ENCODE measurements around the gene SHH.

The SHH gene

DNA sequence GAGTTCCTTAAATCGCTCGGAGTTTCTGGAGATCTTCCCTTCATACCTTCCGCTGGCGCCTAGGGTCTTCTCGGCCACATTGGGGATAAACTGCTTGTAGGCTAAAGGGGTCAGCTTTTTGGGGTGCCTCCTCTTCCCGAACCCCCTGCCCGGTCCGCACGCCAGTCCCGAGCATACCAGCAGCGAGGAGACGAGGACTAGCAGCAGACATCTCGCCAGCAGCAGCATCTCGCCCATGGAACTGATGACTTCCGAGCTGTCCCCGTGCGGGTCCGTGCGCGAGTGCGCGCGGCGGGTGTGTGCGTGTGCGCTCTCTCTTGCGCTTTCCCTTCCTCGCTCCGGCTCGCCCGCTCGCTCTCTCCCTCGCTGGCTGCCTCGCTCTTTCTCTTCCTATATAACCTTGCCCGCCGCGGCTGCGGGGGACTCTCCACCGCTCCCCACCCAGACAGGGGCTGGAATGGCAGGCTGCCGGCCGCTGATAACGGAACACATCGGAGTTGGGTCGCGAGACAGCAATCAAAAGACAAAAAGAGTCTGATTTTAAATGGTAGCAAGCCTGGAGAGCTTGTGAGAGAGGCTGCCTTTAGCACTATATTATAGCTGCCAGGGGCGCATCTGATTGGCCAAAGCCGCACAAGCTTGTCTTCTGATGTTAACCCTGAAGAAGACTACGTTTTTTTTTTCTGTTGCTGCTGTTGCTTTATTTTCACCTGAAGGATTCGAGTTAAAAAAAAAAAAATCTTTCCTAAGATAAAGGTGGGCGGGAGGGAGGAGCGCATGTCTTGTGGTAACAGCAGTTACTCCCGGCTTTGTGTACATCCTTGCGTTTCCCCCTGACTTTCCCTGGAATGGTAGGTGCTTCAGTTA is at the start of gene SHH:
Gene SHH, minus strand, starts transcription at position 569 of the 867 bp plus-strand sequence. Its CDS starts 341 bp downstream, at position 228.
- DNase-seq, result no peak

DNA sequence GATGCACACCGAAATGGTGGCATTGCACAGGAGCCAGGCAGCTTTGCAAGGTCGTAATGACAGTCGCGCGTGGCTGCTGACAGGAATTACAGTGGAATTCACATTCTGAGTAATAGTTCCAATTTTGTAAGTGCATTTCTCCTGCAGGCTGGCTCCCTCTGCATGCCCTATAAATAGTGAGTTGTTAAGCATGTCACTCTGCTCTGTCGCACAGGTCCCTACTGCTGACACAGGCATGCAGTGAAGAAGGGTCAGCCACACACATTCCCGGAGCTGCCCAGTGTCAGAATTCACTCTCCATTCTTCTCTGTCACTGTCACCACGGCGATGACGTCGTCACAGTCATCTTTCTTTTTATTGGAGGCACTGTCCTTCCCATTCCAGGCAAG is 49.2 kb upstream of the SHH start:
- peak; percentile 9 for DNase-seq

DNA sequence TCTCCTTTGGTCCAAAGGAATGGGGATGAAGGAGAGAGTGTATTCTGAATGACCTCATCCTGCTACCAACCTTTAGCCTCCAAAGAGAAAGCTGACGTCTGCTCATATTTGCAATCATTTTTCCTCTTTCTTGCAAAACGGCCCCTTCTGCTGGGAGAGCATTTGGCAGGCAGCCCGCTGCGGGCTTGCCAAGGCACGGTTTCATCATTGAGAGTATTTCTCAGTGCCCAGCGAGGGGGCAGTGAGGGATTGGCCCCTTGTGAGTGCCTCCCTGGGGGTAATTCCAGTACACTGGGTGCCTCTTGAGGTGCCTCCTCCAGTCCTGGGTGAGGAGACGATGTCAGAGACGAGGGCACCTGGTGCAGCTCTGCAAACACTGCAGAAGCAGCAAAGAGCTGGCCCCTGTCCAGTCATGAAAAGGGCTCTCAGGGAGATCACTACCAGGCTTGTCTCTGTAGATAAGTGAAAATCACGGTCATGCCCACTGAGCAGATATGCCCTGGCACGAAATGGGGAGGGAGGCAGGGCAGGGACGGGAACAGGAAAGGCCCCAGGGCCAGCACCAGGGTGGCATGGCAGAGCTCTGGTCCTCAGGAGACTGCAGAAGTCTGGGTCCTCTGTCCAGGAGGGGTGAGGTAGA is 48.7 kb upstream of the SHH start:
- peak; percentile 36 for DNase-seq

DNA sequence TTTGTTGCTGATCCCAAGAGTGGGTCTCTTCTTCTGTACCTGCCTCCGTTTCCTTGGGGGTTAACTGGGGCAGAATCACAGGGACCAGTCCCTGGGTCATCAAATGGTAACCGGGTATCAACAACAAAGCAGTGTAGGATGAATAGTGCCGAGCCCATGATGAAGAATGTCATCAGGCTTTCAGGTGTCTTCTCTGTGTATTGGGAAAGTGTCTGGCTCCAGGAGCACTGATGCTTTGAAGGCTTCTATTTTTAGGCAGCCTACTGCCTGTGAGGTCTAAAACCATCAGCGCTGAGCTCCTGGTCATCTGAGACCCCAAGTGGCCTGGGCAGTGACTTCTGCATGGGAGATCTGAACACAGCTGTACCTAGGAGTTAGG is 48.2 kb upstream of the SHH start:
- peak; percentile 7 for DNase-seq

DNA sequence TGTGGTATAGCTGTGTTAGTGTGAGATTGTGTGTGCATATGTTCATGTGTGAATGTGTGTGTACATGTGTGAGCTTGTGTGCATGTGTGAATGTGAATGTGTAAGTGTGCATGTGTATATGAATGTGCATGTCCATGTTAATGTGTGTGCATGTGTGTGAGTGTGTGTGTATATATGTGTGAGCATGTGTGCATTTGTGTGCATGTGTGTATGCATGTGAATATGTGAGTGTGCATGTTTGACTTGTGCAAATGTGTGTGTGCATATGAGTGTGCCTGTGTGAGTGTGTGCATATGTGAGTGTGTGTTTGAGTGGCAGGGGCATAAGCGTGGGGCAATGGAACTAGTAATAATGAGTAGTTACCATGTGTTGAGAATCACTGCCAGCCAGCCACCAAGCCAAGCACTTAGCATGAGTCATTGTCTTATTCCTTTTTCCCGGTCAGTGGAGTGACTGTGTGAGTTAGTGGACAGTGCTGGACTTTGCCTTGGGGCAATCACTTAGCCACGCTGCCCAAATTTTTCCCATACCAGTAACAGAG is 46.3 kb upstream of the SHH start:
- DNase-seq, result peak; percentile 23

DNA sequence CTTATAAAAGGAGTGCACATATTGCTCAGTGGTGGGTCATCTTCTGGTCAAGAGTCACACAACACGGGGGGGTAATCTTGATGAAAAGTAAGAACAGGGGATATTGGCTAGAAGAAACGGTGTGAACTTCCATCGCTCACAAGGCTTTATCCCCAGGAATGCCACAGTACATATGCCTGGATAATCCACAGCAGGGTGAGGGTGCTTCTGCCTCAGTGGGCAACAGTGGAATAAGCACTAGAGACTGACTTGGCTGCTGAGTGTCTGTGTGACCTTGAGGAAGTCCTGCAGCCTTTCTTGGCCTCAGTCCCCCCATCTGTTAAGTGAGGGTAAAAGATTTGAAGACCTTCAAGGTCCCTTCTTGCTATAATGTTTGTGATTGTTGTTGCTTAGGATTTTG is 44.9 kb upstream of the SHH start:
- peak; percentile 17 for DNase-seq

DNA sequence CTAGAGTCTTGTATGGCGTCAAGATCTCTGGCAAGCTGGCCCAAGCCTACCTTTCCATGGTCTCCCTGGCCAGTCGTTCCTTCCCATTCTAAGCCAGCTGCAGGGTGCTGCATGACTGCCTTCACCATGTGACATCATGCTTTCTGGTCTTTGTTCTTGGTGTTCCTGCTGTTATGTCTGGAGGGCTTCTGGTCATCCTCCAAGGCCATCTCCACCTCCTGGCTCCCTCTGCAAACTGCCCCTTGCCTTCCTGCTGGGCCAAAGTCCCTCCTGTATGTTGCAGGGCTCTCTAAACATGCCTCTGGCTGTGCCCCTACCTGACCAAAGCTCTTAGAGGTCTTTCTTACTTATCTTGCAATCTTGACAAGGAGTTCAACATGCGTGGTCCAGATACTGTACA is 44.4 kb upstream of the SHH start:
- DNase-seq, result peak; percentile 34

DNA sequence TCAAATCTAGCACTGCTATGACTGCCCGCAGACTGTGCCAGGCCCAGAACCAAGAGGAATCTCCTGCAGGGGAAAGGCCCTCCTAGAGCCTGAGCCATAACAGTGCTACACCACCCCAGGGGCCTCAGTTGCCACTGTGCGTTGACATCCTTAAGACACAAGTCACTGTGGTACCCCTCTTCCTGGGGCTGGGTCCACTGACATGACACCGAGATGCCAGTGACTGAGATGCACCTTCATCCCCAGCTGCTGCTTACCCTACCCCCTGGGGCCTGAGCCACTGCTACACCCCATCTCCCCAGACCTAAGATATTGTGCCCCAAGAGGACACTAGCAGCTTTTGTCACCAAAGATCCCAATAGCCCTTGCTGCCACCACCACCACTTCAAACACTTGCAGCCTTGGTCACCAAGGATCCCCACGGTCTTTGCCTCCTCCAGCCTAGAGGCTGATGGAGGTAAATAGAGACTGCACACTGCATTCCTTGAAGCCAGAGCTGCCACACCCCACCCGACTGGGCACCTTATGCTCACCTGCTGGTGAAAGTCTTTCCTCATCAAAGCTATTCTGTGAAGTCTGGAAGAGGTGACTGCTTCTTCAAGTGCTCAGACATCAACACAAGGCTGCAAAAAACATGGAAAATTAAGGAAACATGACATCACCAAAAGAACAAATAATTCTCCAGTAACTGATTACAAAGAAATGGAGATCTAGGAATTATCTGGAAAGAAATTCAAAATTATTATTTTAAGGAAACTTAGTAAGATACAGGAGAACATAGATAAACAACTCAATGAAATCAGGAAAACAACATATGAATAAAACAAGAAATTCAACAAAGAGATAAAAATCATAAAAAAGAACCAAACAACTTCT is 40.4 kb upstream of the SHH start:
- no peak for DNase-seq

DNA sequence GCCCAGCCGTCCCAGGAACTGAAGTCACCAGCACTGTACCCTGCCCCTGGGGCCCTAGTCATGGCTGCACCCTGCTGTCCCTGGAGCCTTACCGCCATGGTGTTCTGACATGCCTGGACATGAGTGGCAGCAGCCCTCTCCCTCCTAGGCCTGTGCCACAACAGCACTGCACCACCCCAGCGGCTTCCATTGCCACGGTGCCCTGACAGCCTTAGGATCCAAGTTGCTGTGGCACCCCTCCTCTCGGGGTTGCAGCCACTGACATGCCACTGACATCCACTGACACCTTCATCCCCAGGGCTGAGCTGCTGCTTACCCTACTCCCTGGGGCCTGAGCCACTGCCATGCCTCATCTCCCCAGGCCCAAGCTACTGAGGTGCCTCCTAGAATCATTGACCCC is 39.6 kb upstream of the SHH start:
- DNase-seq, result peak; percentile 19

DNA sequence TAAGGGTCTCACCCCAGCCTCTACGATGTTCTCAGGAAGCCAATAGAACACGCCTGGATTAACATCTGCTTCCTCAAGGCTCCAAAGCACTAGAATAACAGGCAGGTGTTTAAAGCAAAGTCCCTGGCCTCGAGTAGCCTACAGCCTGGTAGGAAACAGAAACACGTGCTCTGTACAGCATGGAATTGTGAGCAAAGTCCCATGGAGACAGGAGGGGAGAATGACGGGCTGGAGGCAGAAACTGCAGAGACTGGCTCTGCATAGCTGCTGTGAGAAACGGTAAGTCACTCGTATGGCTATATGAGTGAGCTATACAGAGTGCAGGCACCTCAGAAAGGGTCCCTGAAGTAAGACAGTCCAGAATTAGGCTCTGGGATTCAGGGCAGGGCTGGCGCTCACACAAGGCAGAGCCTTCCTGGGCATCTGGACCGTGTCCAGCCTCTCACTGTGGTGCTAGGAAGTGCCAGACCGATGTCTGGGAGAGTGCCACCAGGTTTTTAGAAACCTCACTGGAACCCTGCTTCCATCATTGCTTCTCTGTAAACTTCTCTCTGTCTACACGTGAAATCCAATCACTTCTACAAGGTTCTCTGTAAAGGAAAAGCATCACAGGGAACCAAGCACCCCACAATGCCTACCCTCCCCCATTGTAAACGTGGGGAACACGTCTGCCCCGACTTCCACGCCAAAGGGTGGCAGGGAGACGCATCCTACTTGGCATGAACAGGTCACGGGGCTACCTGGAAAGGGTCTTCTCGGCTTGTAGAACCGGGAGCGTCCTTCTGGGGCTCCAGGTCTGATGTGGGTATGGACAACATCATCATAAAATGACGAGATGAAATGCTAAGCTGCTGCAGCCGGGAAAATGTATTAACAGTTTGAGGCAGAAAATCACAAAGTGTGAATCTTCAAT is 38.8 kb upstream of the SHH start:
- peak; percentile 11 for DNase-seq

DNA sequence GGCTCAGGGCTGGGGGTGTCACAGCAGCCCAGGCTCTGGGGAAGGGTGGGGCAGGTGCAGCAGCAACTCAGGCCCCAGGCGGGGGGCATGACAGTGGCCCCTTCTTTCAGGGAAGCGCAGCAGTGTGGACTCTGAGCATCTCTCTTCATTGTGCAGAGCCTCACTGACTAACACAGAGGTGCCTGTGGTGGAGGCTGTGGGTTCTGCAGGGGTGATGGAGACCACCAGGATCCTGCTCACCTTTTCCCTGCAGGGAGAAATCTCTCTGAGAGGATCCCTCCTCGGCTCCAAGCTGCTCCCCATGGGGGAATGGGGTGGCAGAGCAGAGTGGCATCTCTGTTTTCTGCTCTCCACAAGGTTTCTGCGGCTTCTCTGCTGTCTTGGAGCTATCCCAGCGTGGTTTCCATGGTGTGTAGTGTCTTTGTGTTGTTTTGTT is 37.8 kb upstream of the SHH start:
- no peak for DNase-seq

DNA sequence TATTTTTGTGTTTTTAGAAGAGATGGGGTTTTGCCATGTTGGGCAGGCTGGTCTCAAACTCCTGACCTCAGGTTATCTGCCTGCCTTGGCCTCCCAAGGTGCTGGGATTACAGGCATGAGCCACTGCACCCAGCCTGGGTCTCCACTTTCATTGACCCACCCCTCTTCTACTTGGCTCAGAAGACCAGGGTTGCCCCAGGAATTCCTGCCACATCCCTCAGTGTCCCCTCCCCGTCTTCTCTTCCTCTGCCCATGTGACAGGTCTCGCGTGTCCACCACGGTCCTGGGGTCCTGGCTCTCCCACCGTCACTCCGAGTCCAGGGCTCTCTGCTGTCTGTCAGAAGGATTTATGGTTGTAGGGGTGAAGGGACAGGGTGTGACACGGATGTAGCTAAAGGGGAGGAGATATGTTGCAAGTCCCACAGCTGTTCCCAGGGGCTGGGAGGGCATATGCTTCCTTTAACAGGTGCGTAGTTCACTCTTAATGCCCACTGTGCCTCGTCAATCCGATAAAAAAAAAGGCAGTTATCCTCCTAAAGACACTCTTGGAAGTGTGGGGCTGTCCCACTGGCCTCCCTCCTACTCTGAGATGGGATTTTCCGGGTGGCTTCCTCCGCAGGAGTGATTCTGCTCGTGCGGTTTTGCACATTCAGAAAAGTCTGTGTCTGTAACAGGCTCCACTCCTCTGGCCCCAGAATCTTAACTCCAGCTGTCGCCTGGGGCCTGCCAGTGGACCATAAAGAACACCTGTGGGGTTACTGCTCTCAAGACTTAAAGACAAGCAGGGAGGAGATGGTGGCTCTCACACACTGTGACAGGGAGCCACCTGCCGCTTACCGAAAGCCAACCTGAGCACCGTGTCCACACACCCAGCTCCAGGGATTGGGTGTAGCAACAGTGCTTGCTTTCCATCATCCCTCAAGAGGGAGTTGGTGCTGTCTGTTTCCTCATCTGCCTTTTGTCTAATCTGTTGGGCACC is 36.7 kb upstream of the SHH start:
- peak; percentile 13 for DNase-seq

DNA sequence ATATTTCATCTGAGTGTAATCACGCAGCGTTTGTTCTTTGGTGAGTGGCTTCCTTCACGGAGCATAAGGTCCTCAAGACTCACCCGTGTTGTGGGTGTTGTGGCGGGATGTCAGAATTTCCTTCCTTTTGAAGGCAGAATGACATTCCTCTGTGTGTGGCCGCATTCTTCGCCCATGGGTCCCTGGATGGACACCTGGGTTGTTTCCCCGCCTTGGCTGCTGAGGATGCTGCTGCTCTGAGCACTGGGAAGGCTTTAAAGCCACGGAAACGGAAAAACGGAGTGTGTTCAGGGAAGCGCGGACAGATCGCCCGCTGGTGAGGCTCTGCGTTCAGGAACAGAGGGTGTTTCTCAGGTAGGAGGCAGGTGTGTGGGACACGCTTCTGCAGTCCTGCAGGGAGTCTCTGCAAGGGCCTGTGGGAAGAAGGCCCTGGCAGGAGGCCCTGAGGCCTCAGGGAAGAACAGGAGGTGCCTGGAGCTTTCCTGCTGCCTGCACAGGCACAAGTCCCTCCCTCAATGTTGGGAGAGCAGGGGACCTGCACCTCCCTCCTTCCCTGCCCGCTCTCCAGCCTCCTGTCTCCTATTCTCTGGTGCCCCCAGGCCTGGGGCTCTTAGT is 35.7 kb upstream of the SHH start:
- DNase-seq, result peak; percentile 12

DNA sequence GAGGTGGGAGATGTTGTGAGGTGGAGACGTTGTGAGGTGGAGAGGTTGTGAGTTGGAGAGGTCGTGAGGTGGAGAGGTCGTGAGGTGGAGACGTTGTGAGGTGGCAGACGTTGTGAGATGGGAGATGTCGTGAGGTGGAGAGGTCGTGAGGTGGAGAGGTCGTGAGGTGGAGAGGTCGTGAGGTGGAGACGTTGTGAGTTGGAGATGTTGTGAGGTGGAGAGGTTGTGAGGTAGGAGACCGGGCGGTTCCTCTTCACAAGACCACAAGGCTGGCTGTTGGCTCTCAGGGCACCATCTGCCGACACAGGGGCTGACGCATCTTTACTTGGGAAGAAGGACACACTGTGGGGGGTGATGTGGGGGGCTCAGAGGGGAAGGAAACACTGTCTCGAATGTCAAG is 34.7 kb upstream of the SHH start:
- peak; percentile 11 for DNase-seq

DNA sequence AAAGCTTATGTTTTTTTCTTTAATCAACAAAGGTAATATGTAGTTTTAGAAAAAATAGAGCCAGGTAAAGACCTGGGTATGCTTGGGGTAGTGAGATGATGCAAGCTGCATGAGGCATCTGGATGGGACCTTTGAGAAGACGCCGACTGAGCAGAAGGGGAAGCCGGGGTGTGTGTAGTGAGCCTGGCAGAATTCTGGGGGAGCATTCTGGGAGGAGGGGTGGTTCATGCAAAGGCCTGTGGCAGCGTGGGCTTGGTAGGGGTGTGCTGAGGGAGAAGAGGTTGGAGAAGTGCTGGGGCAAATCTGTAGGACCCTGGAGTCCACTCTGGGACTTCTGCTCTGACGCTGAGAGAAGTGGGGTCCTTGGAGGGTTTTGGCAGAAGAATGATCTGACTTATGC is 33.9 kb upstream of the SHH start:
- no peak for DNase-seq

DNA sequence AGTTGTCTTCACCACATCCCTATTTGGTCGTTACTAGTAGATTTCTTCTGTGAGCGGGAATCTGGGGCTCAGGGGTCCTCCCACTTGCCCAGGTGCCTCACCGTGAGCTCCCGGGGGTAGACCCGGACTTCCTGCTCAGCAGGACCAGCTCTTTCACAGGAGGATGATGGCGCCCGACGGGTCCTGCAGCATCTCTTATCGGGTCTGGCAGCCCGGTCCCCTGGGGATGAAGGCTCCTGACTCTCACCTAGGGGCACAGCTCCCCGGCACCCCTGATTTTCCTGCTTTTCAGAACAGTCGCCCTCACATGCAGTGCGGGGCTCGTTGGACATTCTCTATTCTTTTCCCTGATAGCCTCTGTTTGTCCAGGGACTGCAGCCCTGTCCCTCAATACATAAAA is 33.0 kb upstream of the SHH start:
- peak; percentile 7 for DNase-seq

DNA sequence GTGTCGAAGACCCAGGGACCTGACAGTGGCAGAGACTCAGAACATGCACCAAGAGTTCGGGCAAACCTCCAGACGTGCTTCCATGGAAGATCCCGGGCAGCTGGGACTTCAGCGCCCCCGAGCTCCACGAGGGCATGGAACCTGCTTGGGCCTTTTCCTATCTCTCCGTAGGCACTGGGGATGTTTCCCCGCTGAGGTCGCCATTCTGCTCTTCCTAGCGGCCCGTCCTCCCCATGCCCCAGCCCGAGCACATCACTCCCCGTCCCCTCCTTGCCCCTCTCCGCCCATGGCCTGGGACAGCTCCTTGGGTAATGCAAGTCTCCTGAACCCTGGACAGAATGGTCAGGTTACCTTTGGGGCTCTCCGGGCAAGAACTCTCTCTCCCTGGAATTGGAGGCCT is 32.3 kb upstream of the SHH start:
- DNase-seq, result no peak

DNA sequence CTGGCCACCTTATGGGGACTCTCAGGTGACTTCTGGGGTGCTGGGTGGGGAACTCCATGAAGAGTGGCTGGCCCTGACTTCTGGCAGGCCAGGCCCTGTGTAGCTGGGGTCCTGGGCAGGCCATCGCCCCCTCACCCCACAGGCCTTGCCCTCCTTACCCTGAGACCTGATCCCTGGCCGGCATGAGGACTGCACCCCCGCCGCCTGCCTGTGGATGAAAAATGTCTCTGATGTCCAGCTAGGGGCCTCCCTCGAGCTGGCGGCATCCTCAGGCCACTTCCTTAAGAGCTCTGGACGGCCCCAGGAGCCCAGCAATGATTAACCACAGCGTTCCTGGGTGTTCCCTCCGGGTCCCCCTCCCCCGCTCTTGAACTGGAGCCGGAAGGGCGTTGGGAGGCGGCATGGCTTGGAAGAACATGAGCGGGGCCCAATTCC is 31.8 kb upstream of the SHH start:
- peak; percentile 23 for DNase-seq

DNA sequence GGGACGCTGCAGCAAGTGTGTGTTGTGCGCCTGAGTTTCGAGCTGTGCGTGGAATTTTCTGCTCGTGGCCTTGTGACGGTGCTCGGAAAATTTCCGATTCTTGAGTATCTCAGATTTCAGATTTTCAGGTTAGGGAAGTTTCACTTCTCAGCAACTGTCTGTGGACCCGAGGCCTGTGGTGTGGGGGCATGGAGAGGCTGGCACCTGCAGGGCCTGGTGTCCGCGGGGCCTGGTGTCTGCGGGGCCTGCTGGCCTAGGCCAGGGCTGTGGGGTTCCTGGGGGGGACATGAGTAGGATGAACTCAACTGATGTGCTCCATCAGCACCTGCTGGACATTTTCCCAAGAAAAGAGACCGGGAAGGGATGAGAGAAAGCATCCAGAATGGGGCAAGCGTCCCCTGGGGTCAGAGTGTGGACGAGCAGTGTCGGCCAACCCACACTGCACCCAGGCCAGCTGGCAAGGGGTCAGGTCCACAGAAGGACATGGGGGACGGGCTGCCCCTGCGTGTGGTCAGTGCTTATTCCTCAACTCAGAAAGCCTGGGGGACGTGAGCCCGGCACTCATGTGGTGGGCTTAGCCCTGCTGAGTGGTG is 31.3 kb upstream of the SHH start:
- no peak for DNase-seq
